GM12878 (cell line): ENCODE data around the gene AKTIP. TPM values are rescaled to one million over a fixed set of nuclear protein-coding genes. Genes with fewer than 3 reads are reported as not detected.
A peak's percentile ranks its signal among the peaks of the same experiment; 100 is the strongest.

Source experiments
- ATAC-seq: fragments of 200-7000 bp; cut with Tn5 transposase; 3 replicates; pipeline ENCODE4 v1.9.1; 2020; ENCODE audit warnings: mild to moderate bottlenecking, moderate library complexity
- BruUV-seq: library from RNA; stranded (reverse); fragments of 400-500 nt; replicated peaks from 2 replicates; lab custom pipeline; 2021; lab: Mats Ljungman, UMichigan
- CTCF ChIA-PET: fragments of 300-600 bp; sonication (Branson Sonifier 250); formaldehyde crosslinking; extraction: SDS; loops from one replicate; lab custom pipeline; 2021; ENCODE audit warnings: inconsistent platforms; lab: Yijun Ruan, JAX
- POLR2A ChIA-PET: fragments of 350-600 bp; formaldehyde crosslinking; extraction: SDS; loops from one replicate; lab custom pipeline; 2021; ENCODE audit warnings: inconsistent platforms; lab: Charles Lee
- RAD21 ChIA-PET: fragments of 300-600 bp; sonication (Branson Sonifier 250); formaldehyde crosslinking; loops from one replicate; lab custom pipeline; 2023; ENCODE audit warnings: antibody characterized with exemption; ENCODE audit not compliant: unreplicated experiment; lab: Charles Lee
- SMC1A ChIA-PET: fragments of 300-600 bp; sonication (Branson Sonifier 250); formaldehyde crosslinking; loops from one replicate; lab custom pipeline; 2023; ENCODE audit not compliant: unreplicated experiment, uncharacterized antibody; lab: Charles Lee
- DNase-seq: peaks from one replicate; pipeline ENCODE4 v3.0.0-alpha.2; 2011; ENCODE audit warnings: low read depth, low spot score
- FAIRE-seq: peaks from 3 replicates; lab custom pipeline; 2011; peaks lifted over from hg19 to GRCh38; lab: Jason Lieb, UNC
- H2AFZ ChIP-seq: 2 replicates; pipeline ENCODE4 v1.6.0; 2011; ENCODE audit warnings: low read depth, low read length, control low read depth; ENCODE audit not compliant: control insufficient read depth
- H3K27ac ChIP-seq: 2 replicates; pipeline ENCODE4 v1.5.1; 2011; ENCODE audit warnings: control low read depth; ENCODE audit not compliant: control insufficient read depth, insufficient read depth
- H3K27me3 ChIP-seq, 2 experiments: replicated peaks in 1 of 2; 2 replicates each; pipeline versions ENCODE4 v1.6.0 to v1.6.1; 2011; ENCODE audit warnings: low read length in 1 of 2; ENCODE audit not compliant: control insufficient read depth in 2 of 2, insufficient read depth in 2 of 2
- H3K36me3 ChIP-seq, 2 experiments: 2 replicates each; pipeline ENCODE4 v1.5.1; 2011; ENCODE audit warnings: low read length in 1 of 2; ENCODE audit not compliant: control insufficient read depth in 2 of 2, insufficient read depth in 2 of 2
- H3K4me1 ChIP-seq: 2 replicates; pipeline ENCODE4 v1.6.1; 2011; ENCODE audit warnings: mild to moderate bottlenecking, low read length, moderate library complexity, mixed read lengths; ENCODE audit not compliant: control insufficient read depth, insufficient read depth
- H3K4me2 ChIP-seq: 2 replicates; pipeline ENCODE4 v1.6.0; 2011; ENCODE audit warnings: control low read depth; ENCODE audit not compliant: control insufficient read depth, insufficient read depth
- H3K4me3 ChIP-seq: fragments of 200-600 bp; sonication (generic); 2 replicates; pipeline ENCODE4 v1.5.1; 2016
- H3K79me2 ChIP-seq: 2 replicates; pipeline ENCODE4 v1.6.0; 2011; ENCODE audit warnings: low read length; ENCODE audit not compliant: control insufficient read depth, insufficient read depth
- H3K9ac ChIP-seq: 2 replicates; pipeline ENCODE4 v1.8.0; 2011; ENCODE audit warnings: low read length, control low read depth, mixed read lengths; ENCODE audit not compliant: control insufficient read depth, insufficient read depth
- H3K9me3 ChIP-seq: replicated peaks from 3 replicates; pipeline ENCODE4 v1.5.1; 2011; ENCODE audit warnings: mild to moderate bottlenecking, low read length; ENCODE audit not compliant: control insufficient read depth, insufficient read depth
- H4K20me1 ChIP-seq: 2 replicates; pipeline ENCODE4 v1.6.0; 2011; ENCODE audit not compliant: control insufficient read depth, insufficient read depth
- EZH2 ChIP-seq: IDR thresholded peaks from 2 replicates; pipeline ENCODE4 v1.6.1; 2012; ENCODE audit warnings: low read depth, mild to moderate bottlenecking, control low read depth, inconsistent platforms, low read length, borderline replicate concordance; ENCODE audit not compliant: control insufficient read depth
- HDAC6 ChIP-seq: fragments of 200-600 bp; sonication (generic); IDR thresholded peaks from one replicate; pipeline ENCODE4 v1.8.0; 2017; ENCODE audit warnings: antibody characterized with exemption; ENCODE audit not compliant: unreplicated experiment
- IRF4 ChIP-seq: IDR thresholded peaks from 2 replicates; pipeline ENCODE4 v1.6.1; 2011; ENCODE audit warnings: low read depth, low read length
- NR2C2 ChIP-seq: IDR thresholded peaks from 2 replicates; pipeline ENCODE4 v1.6.1; 2011; ENCODE audit warnings: borderline replicate concordance, low read depth; ENCODE audit not compliant: control insufficient read depth, insufficient read length
- RELA ChIP-seq: fragments of 450-650 bp; IDR thresholded peaks from 2 replicates; pipeline ENCODE4 v1.8.0; 2014; ENCODE audit warnings: borderline replicate concordance; ENCODE audit not compliant: partially characterized antibody
- RFX5 ChIP-seq: IDR thresholded peaks from 2 replicates; pipeline ENCODE4 v1.6.1; 2011; ENCODE audit warnings: low read depth, low read length, improper control_type of control experiment
- SMAD5 ChIP-seq: IDR thresholded peaks from 2 replicates; pipeline ENCODE4 v1.6.1; 2016; ENCODE audit warnings: antibody characterized with exemption, low read depth
- WGBS: methylation state at CpG from one replicate; pipeline ENCODE4 v1.1.6; 2016; ENCODE audit warnings: low lambda C conversion rate; ENCODE audit not compliant: insufficient replicate concordance, insufficient coverage; ENCODE audit errors: missing lambda C conversion rate; 5-methylcytosine and 5-hydroxymethylcytosine counted together
- in situ Hi-C: fragments of 300-500 bp; cut with MboI; formaldehyde crosslinking; loops from 9 replicates; pipeline ENCODE4 v1.14.3; 2018; ENCODE audit warnings: mixed read lengths
- intact Hi-C: fragments of 100-400 bp; cut with micrococcal nuclease; formaldehyde crosslinking; loops from one replicate; pipeline ENCODE4 v1.14.2; 2022; ENCODE audit not compliant: unreplicated experiment
- polyA plus RNA-seq, 11 experiments: library from polyadenylated mRNA; depleted of rRNA in 4 of 11; unstranded in 6 of 11; stranded (reverse) in 5 of 11; fragments of >200 nt; fragmentation: Nextera tagmentation in 4 of 11; fragmentation: Illumina TruSeq in 1 of 11; extraction: Ambion mirVana in 4 of 11; extraction: Trizol in 1 of 11; gene quantifications; 1 replicate in 1 of 11; 2 replicates in 10 of 11; pipeline versions ENCODE4 v1.2.1 to v1.2.3, GENCODE V29; 2011 to 2016; ENCODE audit warnings: inconsistent platforms in 2 of 11, missing spikeins in 2 of 11, low read depth in 1 of 11
- total RNA-seq, 4 experiments: library from RNA; depleted of rRNA in 3 of 4; stranded (reverse); fragments of >200 nt in 3 of 4; fragmentation: Illumina TruSeq in 1 of 4; extraction: Trizol in 1 of 4; gene quantifications; 2 replicates each; pipeline versions ENCODE4 v1.2.1 to v1.2.3, GENCODE V29; 2013 to 2021
- TF ChIP-seq, protein P1 (sequence below): IDR thresholded peaks from 2 replicates; pipeline ENCODE4 v1.6.1; 2012; ENCODE audit warnings: low read depth, low read length, improper control_type of control experiment
- TF ChIP-seq, protein P2 (sequence below): fragments of 450-650 bp; conservative IDR thresholded peaks from 2 replicates; pipeline ENCODE4 v1.6.1; 2017; ENCODE audit warnings: mild to moderate bottlenecking, moderate library complexity

The AKTIP gene
- total and polyA plus RNA-seq, 10 of the 15 experiments (the other 5 are each of a cell fraction or from before 2014, with no cell fraction given): 11.4 to 22.9 (median 13.6) TPM

DNA sequence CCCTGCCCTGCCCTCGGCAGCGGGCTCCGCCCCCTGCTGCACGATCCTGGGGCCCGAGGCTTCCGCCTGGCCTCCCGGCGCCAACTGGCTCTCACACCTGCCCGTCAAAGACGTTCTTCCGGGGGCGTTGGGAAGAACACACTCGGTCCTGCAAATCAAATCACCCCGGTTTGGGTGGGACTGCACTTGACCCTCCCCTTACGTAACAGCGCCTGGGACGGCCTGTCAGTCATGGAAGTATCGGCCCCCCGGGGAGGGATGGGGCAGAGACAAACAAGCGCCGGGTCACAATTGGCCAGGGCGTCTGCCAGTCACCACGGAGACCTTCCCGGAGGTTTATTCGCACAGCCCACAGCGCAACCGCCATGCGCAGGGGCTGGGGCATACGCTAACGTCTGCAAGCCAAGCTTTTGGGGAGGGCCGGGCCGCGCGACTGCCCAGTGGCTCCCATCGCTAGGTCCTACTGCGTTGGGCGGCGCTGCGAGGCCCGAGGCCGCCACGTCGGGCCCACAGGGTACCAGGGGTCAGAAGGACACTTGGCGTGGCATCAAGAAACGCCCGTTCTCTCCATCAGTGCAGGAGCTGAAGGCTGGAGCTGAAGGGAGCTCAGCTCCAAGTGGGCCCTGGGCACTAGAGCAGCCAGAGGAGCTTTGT is 388 bp upstream of the AKTIP start (continued):
- TF ChIP-seq EZH2: no peak
- TF ChIP-seq, all 136 proteins: peak for 50

DNA sequence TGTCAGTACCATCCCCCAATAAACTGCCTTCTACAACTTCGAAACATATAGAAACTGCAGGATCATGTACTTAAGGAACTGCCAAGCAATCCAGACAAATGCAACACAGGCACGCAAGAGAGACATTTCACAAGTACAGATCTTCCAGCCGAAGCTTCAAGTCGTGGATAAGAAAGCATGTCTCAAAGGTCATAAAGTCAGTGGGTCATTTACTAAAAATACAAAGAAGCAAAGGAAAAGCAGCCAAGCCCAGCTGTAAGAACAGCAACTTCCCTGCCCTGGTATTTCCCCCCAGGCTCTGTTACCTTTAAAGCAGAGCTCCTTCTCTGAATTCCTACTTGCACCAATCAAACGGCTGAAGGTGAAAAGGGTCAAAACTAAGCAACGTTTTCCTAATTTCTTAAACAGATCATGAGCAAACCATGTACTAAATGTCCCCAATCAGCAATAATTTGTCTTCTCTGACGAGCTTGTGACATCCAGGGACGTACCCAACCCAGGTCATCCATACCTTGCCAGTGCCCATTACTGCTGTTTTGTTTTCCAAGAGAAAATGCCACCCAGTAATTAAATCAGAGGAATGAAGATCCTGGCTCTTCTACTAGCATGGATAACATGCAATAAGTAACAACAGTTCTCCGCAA is 1.7 kb downstream of the AKTIP start:
- Histone ChIP-seq H3K27ac (no peak overlapping the region), H3K36me3 (no peaks in the 10 kb centered on the region), H3K79me2 (peaks cover 7% of the 10 kb centered on the region), H3K4me2 (peak overlapping the region; percentile 92), H3K9me3 (no peaks in the 10 kb centered on the region), H4K20me1 (no peaks in the 10 kb centered on the region), H3K4me1 (peaks cover 12% of the 10 kb centered on the region), H3K27me3 (no peaks in the 10 kb centered on the region), H3K9ac (peak overlapping the region; percentile 73; the same call in 1 of the 2 replicates), H3K4me3 (peak overlapping the region; percentile 92; the same call in 1 of the 2 replicates), H2AFZ (no peak overlapping the region)
- RAD21 ChIA-PET: interaction anchor here (1.6 kb wide), 1 partner anchor 15 kb away, joined by 3 read pairs; no protein-coding TSS in a partner anchor
- 74% methylated on average over 9 of the region's 9 CpGs for WGBS
- ATAC-seq: no peak
- CTCF ChIA-PET: interaction anchor here (1.0 kb wide), 1 partner anchor 47 kb away, joined by 3 read pairs; no protein-coding TSS in a partner anchor
- intact Hi-C loops (loop anchor here (5.0 to 10.0 kb wide), 4 partner anchors 44 to 439 kb away; no protein-coding TSS in a partner anchor), in situ Hi-C loops (no loop called here)
- TF ChIP-seq HDAC6 (no peak), RELA (no peak), RFX5 (no peak), EZH2 (no peak), NR2C2 (no peak), IRF4 (no peak), SMAD5 (no peak)
- TF ChIP-seq, protein P1, sequence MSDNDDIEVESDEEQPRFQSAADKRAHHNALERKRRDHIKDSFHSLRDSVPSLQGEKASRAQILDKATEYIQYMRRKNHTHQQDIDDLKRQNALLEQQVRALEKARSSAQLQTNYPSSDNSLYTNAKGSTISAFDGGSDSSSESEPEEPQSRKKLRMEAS: no peak
- TF ChIP-seq, protein P2, sequence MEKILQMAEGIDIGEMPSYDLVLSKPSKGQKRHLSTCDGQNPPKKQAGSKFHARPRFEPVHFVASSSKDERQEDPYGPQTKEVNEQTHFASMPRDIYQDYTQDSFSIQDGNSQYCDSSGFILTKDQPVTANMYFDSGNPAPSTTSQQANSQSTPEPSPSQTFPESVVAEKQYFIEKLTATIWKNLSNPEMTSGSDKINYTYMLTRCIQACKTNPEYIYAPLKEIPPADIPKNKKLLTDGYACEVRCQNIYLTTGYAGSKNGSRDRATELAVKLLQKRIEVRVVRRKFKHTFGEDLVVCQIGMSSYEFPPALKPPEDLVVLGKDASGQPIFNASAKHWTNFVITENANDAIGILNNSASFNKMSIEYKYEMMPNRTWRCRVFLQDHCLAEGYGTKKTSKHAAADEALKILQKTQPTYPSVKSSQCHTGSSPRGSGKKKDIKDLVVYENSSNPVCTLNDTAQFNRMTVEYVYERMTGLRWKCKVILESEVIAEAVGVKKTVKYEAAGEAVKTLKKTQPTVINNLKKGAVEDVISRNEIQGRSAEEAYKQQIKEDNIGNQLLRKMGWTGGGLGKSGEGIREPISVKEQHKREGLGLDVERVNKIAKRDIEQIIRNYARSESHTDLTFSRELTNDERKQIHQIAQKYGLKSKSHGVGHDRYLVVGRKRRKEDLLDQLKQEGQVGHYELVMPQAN: no peak
- no TSS peak for BruUV-seq
- POLR2A ChIA-PET: interaction anchor here (1.3 to 1.6 kb wide), 2 partner anchors 8 to 67 kb away, joined by 3 read pairs; partner anchors contain the start of gene RBL2
- SMC1A ChIA-PET: interaction anchor here (1.0 to 1.1 kb wide), 2 partner anchors 8 to 411 kb away, joined by 3 to 4 read pairs; no protein-coding TSS in a partner anchor
- FAIRE-seq: no peak
- DNase-seq: no peak
